ENCODE measurements around the gene EXOSC9.

GRCh38 chr4:121794505-121795188 lies 6.5 kb upstream of the EXOSC9 start:
- TF ChIP-seq POLR2A (IDR thresholded peaks at IDR 0.05; ENCODE audit: low read length) = peak; percentile 23
- TF ChIP-seq GATA1 (IDR thresholded peaks at IDR 0.05; ENCODE audit: low read depth, low read length) = peak; percentile 90

Measured in erythroblast (primary cell).